Measurements from ENCODE around the gene CNN2.

Gene CNN2

DNA sequence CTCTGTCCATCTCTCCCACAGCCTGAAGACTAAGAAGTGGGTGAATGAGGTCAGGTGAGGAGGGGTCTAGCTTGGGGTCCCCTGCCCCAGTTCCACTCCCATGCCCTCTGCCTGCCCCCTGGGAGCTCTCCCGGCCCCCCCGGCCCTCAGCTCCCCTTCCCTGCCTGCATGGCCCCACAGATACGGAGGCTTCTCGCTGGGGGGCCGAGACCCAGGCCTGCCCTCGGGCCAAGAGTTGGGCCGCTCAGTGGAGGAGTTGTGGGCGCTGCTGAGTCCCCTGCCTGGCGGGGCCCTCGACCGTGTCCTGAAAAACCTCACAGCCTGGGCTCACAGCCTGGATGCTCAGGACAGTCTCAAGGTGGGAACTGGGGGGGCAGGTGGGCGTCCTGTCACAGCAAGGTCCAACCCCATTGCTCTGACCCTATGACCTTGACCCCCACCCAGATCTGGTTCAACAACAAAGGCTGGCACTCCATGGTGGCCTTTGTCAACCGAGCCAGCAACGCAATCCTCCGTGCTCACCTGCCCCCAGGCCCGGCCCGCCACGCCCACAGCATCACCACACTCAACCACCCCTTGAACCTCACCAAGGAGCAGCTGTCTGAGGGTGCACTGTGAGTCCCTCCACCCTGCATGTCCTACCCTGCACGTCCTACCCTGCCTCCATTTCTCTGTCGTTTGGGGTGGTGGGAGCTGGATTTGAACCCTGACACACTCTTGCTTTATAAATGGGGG lies 29.6 kb downstream of the CNN2 start:
- in situ Hi-C loops (cut with HindIII; ENCODE audit: low pct_ligation_motif_present, low pct_unique_long_range_greater_than_20kb, low sequenced_read_pairs), result no loop called here
- DNase-seq, result no peak

DNA sequence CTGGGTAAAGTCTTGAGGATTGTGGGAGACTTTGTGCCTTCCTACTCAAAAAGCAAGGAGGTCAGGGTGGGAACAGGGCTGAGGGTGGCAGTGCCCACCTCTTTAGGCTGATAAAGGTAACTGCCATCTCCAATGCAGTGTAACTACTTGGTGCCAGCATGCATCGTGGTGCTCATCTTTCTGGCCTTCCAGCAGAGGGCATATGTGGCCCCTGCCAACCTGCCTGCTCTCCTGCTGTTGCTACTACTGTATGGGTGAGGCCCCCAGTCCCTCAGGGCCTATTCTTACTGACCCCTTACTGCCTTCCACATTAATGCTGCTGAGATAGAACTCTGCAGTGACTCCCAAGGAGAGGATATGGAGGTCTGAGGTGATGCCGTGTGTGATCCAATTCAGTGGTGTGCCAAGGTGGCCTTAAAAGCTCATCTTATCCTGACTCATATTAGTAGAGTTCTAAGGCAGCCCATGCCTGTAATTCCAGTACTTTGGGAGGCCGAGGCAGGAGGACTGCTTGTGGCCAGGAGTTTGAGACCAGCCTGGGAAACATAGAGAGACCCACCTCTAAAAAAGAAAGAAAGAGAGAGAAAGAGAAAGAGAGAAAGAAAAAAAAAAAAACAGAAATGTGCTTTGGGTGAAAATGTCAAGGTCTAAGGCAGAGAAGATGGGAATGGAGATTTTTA lies 30.9 kb downstream of the CNN2 start:
- DNase-seq, result peak; percentile 55

DNA sequence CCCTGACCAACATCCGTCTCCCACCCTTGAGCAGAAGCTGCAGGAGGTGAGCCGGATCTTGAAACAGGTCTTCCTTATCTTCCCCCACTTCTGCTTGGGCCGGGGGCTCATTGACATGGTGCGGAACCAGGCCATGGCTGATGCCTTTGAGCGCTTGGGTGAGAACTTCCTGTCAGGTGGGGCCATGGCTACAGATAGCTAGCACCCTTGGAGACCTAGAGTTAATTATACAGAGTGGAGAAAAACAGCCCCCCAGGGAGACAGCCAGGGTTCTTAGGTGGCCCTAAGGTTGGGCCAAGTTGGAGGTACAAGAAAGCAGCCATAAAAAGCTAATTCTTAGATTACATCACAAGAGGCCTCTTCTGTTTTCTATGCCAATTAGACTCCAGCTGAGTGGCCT lies 31.7 kb downstream of the CNN2 start:
- in situ Hi-C loops (cut with HindIII; ENCODE audit: low pct_ligation_motif_present, low pct_unique_long_range_greater_than_20kb, low sequenced_read_pairs), result no loop called here
- DNase-seq, result no peak

More for the DNA sequence above, 30.9 kb downstream of the CNN2 start:
- in situ Hi-C loops (cut with HindIII; ENCODE audit: low pct_ligation_motif_present, low pct_unique_long_range_greater_than_20kb, low sequenced_read_pairs), result no loop called here

DNA sequence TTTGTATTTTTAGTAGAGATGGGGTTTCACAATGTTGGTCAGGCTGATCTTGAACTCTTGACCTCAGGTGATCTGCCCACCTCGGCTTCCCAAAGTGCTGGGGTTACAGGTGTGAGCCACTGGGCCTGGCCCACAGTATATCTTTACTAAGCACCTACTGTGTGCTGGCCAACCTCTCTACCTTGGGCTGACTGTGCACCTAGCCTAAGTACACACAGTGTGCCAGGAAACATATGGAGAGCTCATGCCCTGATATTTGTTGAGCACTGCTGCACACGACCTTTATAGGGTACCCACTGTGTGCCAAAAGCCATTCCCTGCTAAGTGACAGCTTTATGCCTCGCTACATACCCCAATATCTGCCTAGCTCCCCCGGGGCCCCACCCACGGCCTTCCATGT lies 34.3 kb downstream of the CNN2 start:
- in situ Hi-C loops (cut with HindIII; ENCODE audit: low pct_ligation_motif_present, low pct_unique_long_range_greater_than_20kb, low sequenced_read_pairs), result no loop called here
- no peak for DNase-seq

GRCh38 chr19:1061987-1062386 lies 35.6 kb downstream of the CNN2 start:
- DNase-seq, result no peak
- in situ Hi-C loops (cut with HindIII; ENCODE audit: low pct_ligation_motif_present, low pct_unique_long_range_greater_than_20kb, low sequenced_read_pairs), result no loop called here

DNA sequence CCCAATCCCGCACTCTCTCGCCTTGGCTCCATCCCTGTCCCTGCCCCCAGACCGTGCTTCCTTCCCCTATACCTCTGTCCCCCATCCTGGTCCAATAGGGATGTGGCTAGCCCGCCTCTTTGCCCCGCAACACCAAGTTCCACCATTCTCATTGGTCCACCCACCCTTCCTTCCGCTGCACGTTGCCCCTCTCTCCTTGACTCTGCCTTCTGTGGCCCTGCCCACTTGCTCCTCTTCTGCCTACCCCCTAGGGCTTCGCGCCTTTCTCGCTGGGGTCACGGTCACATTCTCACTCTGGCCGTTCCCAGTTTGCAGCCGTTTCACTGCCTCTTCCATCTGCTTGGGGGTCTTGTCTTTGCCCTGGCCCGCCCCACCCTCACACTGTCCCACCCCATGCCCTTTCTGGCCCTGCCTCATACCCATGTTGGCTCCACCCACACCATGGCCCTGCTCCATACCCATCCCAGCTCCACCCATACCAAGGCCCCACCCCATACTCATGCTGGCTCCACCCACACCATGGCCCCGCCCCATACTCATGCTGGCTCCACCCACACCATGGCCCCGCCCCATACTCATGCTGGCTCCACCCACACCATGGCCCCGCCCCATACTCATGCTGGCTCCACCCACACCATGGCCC lies 36.1 kb downstream of the CNN2 start:
- no peak for DNase-seq
- in situ Hi-C loops (cut with HindIII; ENCODE audit: low pct_ligation_motif_present, low pct_unique_long_range_greater_than_20kb, low sequenced_read_pairs), result no loop called here

DNA sequence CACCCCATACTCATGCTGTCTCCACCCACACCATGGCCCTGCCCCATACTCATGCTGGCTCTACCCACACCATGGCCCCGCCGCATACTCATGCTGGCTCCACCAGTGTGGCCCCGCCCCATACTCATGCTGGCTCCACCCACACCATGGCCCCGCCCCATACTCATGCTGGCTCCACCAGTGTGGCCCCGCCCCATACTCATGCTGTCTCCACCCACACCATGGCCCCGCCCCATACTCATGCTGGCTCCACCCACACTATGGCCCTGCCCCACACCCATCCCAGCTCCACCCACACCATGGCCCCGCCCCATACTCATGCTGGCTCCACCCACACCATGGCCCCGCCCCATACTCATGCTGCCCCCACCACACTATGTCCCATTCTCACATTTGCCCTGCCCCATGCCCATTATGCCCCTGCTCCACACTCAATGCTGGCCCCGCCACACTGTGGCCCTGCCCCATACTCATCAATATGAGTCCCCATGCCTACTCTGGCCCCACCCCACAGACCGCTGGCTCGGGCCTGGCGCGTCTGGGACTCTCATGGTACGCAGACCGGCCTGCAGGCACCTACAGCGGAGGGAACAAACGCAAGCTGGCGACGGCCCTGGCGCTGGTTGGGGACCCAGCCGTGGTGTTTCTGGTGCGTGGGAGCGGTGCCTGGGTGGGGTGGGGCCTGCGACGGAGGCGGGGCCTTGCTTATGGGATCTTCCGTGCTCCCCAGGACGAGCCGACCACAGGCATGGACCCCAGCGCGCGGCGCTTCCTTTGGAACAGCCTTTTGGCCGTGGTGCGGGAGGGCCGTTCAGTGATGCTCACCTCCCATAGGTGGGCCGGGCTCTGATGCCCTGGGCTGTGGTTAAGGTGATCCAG lies 36.9 kb downstream of the CNN2 start:
- in situ Hi-C loops (cut with HindIII; ENCODE audit: low pct_ligation_motif_present, low pct_unique_long_range_greater_than_20kb, low sequenced_read_pairs), result no loop called here
- no peak for DNase-seq

GRCh38 chr19:1063909-1064660 lies 37.7 kb downstream of the CNN2 start:
- in situ Hi-C loops (cut with HindIII; ENCODE audit: low pct_ligation_motif_present, low pct_unique_long_range_greater_than_20kb, low sequenced_read_pairs), result no loop called here
- no peak for DNase-seq

GRCh38 chr19:1064661-1065605 lies 38.5 kb downstream of the CNN2 start:
- in situ Hi-C loops (cut with HindIII; ENCODE audit: low pct_ligation_motif_present, low pct_unique_long_range_greater_than_20kb, low sequenced_read_pairs), result no loop called here
- DNase-seq, result peak; percentile 70

GRCh38 chr19:1065606-1066109 lies 39.2 kb downstream of the CNN2 start:
- DNase-seq, result no peak
- in situ Hi-C loops (cut with HindIII; ENCODE audit: low pct_ligation_motif_present, low pct_unique_long_range_greater_than_20kb, low sequenced_read_pairs), result no loop called here

- in situ Hi-C loops (cut with HindIII; ENCODE audit: low pct_ligation_motif_present, low pct_unique_long_range_greater_than_20kb, low sequenced_read_pairs), result no loop called here
- DNase-seq, result no peak
Observed at GRCh38 chr19:1066251-1066747, 39.9 kb downstream of the CNN2 start.

DNA sequence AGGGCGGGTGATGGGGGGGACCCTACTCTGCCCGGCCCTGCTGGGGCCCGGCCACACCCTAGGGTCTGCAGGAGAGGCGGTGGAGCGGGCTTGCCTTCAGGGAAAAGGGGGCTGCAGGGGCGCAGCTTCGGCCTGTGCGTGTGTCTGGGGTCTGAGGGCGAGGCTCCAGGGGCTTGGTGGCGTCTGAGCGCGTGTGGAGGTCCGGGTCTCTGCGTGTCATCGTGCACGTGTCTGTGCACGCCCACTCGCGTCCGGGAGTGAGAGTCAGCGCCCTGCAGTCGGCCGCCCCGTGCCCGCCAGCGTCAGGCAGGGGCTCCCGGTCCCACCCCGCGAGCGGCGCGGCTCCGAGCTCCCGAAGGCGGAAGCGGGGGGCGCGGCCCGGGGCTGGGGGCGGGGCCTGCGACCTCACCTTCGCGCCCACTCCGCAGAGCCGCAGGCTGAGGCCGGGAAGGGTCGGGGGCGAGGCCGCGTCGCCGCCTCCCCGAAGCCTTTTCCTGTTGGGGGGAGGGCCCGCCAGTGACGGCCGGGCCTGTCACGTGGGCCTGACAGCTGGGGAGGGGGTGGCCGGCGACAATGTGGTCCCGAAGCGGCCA lies 40.4 kb downstream of the CNN2 start, which contains the start of gene ARHGAP45:
Gene ARHGAP45 (plus strand): TSS at position 420 of the 593 bp plus-strand sequence. CDS start 239 bp downstream, outside the sequence.
- DNase-seq, result no peak
- in situ Hi-C loops (cut with HindIII; ENCODE audit: low pct_ligation_motif_present, low pct_unique_long_range_greater_than_20kb, low sequenced_read_pairs), result no loop called here

DNA sequence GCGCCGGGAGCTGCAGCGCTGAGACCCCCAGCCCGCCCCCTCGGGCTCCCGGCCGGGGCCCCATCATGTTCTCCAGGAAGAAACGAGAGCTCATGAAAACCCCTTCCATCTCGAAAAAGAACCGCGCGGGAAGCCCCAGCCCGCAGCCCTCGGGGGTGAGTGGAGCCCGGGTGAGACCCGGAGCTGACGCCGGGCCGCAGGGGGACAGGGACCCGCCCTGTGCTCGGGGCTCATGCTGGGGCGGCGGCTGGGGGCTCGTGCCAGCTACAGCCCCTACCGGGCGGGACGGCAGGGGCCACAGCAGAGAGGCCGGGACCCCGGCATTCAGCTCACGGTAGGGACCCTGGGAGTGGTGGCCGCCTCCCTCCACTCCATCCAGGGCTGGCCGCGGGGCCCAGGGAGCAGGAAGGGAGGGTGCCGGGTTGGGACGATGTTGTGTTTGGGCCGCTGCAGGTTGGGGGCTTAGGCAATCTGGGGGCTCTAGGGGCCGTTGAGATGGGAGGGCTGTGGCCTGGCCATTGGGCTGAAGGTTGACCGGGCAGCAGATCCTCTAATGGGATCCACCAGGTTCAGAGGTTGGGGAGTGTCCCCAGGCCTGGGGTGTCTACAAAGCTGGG lies 41.0 kb downstream of the CNN2 start:
- DNase-seq, result no peak
- in situ Hi-C loops (cut with HindIII; ENCODE audit: low pct_ligation_motif_present, low pct_unique_long_range_greater_than_20kb, low sequenced_read_pairs), result no loop called here

DNA sequence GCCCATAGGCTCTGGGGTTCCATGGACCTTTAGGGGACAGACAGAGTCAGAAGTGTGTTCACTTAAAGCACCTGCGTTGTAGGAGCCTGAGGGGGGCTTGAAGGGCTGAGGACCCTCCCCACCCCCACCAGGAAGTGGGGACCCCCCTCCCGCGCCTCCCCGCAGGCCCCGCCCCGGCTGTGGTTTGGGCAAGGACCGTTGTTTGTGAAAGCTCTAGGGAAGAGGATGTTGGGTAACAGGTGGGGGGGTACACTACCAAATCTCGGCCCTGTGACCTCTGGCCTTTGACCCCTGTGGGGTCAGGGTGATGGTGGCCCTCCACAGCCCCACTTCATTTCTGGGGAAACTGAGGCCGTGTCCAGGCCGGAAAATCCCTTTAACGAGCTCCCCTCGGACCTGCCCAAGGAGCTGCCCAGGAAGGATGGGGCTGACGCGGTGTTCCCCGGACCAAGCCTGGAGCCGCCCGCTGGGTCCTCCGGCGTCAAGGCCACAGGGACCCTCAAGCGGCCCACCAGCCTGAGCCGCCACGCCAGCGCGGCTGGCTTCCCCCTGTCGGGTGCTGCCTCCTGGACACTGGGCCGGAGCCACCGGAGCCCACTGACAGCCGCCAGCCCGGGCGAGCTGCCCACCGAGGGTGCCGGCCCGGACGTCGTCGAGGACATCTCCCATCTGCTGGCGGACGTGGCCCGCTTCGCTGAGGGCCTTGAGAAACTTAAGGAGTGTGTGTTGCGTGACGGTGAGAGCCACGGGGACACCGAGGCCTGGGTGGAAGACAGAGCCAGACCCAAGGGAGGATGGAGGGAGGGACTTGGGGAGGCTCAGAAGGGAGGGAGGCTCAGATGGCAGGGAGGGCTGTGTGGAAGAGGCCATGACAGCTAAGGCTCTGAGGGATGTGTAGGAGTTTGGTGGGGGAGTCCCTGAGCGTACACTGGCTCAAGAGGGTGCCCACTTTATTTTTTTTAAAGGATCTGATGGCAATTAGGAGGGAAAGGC lies 41.9 kb downstream of the CNN2 start:
- DNase-seq, result no peak
- in situ Hi-C loops (cut with HindIII; ENCODE audit: low pct_ligation_motif_present, low pct_unique_long_range_greater_than_20kb, low sequenced_read_pairs), result no loop called here

Measured in ACHN (cell line).